ENCODE measurements around the gene RAB10. TPM values are rescaled to one million over a fixed set of nuclear protein-coding genes. Genes with fewer than 3 reads are reported as not detected.
A peak's percentile ranks its signal among the peaks of the same experiment; 100 is the strongest.

RAB10 gene
- total and polyA plus RNA-seq, 4 donors, result 37.6 to 149 (median 85.2) TPM

DNA sequence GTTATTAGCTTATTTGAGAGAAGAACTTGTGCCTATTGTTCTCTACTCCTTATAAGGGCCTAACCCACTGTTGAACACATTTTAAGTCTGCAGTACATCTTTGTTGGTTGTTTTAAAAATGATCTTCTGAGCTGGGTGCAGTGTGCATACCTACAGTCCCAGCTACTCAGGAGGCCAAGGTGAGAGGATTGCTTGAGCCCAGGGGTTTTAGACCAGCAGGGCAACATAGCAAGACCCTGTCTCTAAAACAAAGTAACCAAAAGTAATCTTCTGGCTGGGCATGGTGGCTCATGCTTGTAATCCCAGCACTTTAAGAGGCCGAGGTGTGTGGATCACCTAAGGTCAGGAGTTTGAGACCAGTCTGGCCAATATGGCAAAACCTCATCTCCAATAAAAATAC is 25.8 kb upstream of the RAB10 start:
- Histone ChIP-seq H3K9ac (ENCODE audit: insufficient read depth in 1 of 2, low read length in 2 of 2) (no peak overlapping the region), H3K4me3 (no peak overlapping the region), H3K9me3 (ENCODE audit: control insufficient read depth in 4 of 4, insufficient read depth in 3 of 4, low read length in 3 of 4) (peaks cover 0 to 2% (median 0%) of the 10 kb centered on the region in 4 donors), H3K4me1 (ENCODE audit: control insufficient read depth in 5 of 5, insufficient read depth in 5 of 5, low read length in 5 of 5) (peaks cover 0 to 11% (median 0%) of the 10 kb centered on the region in 5 donors), H3K27me3 (ENCODE audit: control insufficient read depth in 3 of 3, insufficient read depth in 3 of 3, low read length in 2 of 3) (no peaks in the 10 kb centered on the region), H3K27ac (ENCODE audit: low read depth in 1 of 2, low read length in 1 of 2) (no peak overlapping the region), H3K36me3 (ENCODE audit: control insufficient read depth in 4 of 4, insufficient read depth in 4 of 4, low read length in 4 of 4) (no peaks in the 10 kb centered on the region)
- DNase-seq (no peak), ATAC-seq (ENCODE audit: insufficient read depth, low FRiP score) (no peak)
- 94 to 96% methylated on average over 1 of the region's 1 CpG for WGBS, 2 donors
- no peak for TF ChIP-seq CTCF (IDR thresholded peaks at IDR 0.05; ENCODE audit: control extremely low read depth, extremely low read depth)

DNA sequence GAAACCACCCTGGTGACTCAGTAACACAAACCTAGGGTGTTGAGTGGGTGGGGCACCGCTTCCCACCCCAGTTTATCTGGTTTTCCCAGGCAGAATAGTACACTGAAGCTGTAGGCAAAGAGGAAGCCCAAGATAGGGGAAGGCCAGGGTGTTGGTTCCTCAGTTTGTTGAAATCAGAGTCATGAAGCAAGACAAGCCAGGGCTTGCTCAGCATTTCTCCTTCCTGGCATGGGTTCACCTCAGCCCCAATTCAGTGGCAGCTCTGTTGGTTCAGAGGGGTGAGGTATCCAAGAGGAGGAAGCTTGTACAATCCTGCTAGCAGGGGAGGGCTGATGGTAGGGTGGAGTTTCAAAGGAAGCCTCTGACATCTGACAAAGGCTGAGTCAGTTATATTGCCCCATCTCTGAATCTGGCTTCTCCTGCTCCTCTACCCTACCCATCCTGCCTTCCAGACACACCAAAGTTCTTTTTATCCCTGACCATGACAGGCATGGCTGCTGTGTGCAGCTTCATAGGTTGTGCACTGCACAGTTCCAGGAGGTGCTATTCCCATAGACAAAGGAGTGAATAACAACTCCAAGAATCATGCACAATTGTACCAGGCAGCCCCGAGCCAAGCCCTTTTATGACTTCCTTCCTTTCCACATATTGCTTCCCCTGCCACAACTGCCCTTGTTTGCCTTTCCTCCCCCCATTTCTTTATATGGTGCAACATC is 24.9 kb upstream of the RAB10 start:
- peak overlapping the region in 1 of 2 donors; percentile 70 for H3K27ac ChIP-seq (ENCODE audit: low read depth in 1 of 2, low read length in 1 of 2)
- H3K9me3 ChIP-seq (ENCODE audit: control insufficient read depth in 4 of 4, insufficient read depth in 3 of 4, low read length in 3 of 4), result peaks cover 0 to 2% (median 0%) of the 10 kb centered on the region in 4 donors
- no peaks in the 10 kb centered on the region for H3K36me3 ChIP-seq (ENCODE audit: control insufficient read depth in 4 of 4, insufficient read depth in 4 of 4, low read length in 4 of 4)
- H3K9ac ChIP-seq (ENCODE audit: insufficient read depth in 1 of 2, low read length in 2 of 2), result no peak overlapping the region
- DNase-seq (peak; percentile 26 to 41 (median 32)), ATAC-seq (ENCODE audit: insufficient read depth, low FRiP score) (peak; percentile 72)
- 24 to 50% methylated on average over 2 of the region's 2 CpGs for WGBS, 2 donors
- H3K27me3 ChIP-seq (ENCODE audit: control insufficient read depth in 3 of 3, insufficient read depth in 3 of 3, low read length in 2 of 3), result no peaks in the 10 kb centered on the region
- H3K4me3 ChIP-seq, result no peak overlapping the region
- H3K4me1 ChIP-seq (ENCODE audit: control insufficient read depth in 5 of 5, insufficient read depth in 5 of 5, low read length in 5 of 5), result peaks cover 0 to 11% (median 0%) of the 10 kb centered on the region in 5 donors
- TF ChIP-seq CTCF (IDR thresholded peaks at IDR 0.05; ENCODE audit: control extremely low read depth, extremely low read depth), result no peak

DNA sequence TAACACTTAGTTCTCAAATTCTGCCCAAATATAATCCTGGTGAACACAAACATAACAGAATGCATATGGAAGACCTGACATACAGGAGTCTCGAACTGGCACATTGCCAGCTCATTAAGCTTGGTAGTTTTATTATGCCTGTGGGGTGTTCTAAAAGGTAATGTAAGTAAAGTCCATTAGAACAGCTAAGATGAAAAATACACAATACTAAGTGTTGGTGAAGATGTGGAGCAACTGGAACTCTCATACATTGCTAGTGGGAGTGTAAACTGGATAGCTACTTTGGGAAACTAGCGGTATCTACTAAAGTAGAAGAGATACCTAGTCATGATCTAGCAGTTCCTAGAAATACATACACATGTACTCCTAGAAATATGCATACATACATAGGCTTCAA is 24.3 kb upstream of the RAB10 start:
- Histone ChIP-seq H3K9me3 (ENCODE audit: control insufficient read depth in 4 of 4, insufficient read depth in 3 of 4, low read length in 3 of 4) (peaks cover 0 to 2% (median 0%) of the 10 kb centered on the region in 4 donors), H3K4me3 (no peak overlapping the region), H3K9ac (ENCODE audit: insufficient read depth in 1 of 2, low read length in 2 of 2) (no peak overlapping the region), H3K27me3 (ENCODE audit: control insufficient read depth in 3 of 3, insufficient read depth in 3 of 3, low read length in 2 of 3) (no peaks in the 10 kb centered on the region), H3K4me1 (ENCODE audit: control insufficient read depth in 5 of 5, insufficient read depth in 5 of 5, low read length in 5 of 5) (peaks cover 0 to 11% (median 0%) of the 10 kb centered on the region in 5 donors), H3K36me3 (ENCODE audit: control insufficient read depth in 4 of 4, insufficient read depth in 4 of 4, low read length in 4 of 4) (no peaks in the 10 kb centered on the region), H3K27ac (ENCODE audit: low read depth in 1 of 2, low read length in 1 of 2) (no peak overlapping the region)
- TF ChIP-seq CTCF (IDR thresholded peaks at IDR 0.05; ENCODE audit: control extremely low read depth, extremely low read depth), result no peak
- ATAC-seq (ENCODE audit: insufficient read depth, low FRiP score), result no peak
- WGBS, 2 donors, result 73 to 80% methylated on average over 2 of the region's 2 CpGs
- DNase-seq, result no peak
